GM12892 (cell line): Measurements from ENCODE around the gene COL6A3.

Source experiments
- DNase-seq: peaks from one replicate; pipeline ENCODE4 v3.0.0; 2011; ENCODE audit not compliant: insufficient read length
- FAIRE-seq: peaks from 2 replicates; lab custom pipeline; 2011; peaks lifted over from hg19 to GRCh38; lab: Jason Lieb, UNC
- POLR2A ChIP-seq: IDR thresholded peaks from 2 replicates; pipeline ENCODE4 v1.6.1; 2011; ENCODE audit warnings: low read depth, low read length, control low read depth
- POLR2AphosphoS5 ChIP-seq: IDR thresholded peaks from 2 replicates; pipeline ENCODE4 v1.6.1; 2011; ENCODE audit warnings: low read depth, low read length, control low read depth
- TAF1 ChIP-seq: IDR thresholded peaks from 2 replicates; pipeline ENCODE4 v1.6.1; 2011; ENCODE audit warnings: low read depth, mild to moderate bottlenecking, control low read depth, low read length, borderline replicate concordance

The COL6A3 gene

DNA sequence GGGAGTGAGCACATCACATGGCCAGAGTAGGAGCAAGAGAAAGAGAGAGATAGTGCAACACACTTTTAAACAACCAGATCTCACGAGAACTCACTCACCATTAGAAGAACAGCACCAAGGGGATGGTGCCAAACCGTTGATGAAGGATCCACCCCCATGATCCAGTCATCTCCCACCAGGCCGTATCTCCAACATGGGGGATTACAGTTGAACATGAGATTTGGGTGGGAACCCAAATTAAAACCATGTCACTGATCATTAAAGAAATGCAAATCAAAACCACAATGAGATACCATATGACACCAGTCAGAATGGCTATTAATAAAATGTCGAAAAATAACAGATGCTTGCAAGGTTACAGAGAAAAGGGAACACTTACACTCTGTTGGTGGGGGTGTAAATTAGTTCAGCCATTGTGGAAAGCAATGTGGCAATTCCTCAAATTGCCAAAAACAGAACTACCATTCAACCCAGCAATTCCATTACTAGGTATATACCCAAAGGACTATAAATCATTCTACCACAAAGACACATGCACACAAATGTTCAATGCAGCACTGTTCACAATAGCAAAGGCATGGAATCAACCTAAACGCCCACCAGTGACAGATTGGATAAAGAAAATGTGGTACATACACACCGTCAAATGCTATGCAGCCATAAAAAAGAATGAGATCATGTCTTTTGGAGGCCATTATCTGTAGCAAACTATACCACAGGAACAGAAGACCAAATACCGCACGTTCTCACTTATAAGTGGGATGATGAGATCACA lies 137.1 kb downstream of the COL6A3 start:
- FAIRE-seq (no peak), DNase-seq (no peak)
- TF ChIP-seq POLR2AphosphoS5 (no peak), TAF1 (no peak), POLR2A (no peak)
